ENCODE data around the gene LRFN4. TPM values are rescaled to one million over a fixed set of nuclear protein-coding genes. Genes with fewer than 3 reads are reported as not detected.

LRFN4 gene
- total and polyA plus RNA-seq, 10 of the 15 experiments (the other 5 are each of a cell fraction or from before 2014, with no cell fraction given) = 0.03 to 43.8 (median 4.9) TPM

GRCh38 chr11:66868726-66869566, 12.1 kb downstream of the LRFN4 start (continued):
- TF ChIP-seq E2F8 (IDR thresholded peaks at IDR 0.05; ENCODE audit: low read depth, partially characterized antibody) (no peak), ZNF687 (IDR thresholded peaks at IDR 0.05) (no peak), CHD4 (IDR thresholded peaks at IDR 0.05) (no peak), USF2 (IDR thresholded peaks at IDR 0.05; ENCODE audit: borderline replicate concordance, low read depth, low read length) (no peak), EP300 (IDR thresholded peaks at IDR 0.05; ENCODE audit: borderline replicate concordance in 1 of 2, control insufficient read depth in 1 of 2, low read depth in 2 of 2, low read length in 2 of 2) (no peak), SP1 (IDR thresholded peaks at IDR 0.05; ENCODE audit: low read depth, low read length) (peak; percentile 36), ZSCAN29 (IDR thresholded peaks at IDR 0.05) (no peak), POU2F2 (IDR thresholded peaks at IDR 0.05; ENCODE audit: borderline replicate concordance, low read depth, low read length) (peak; percentile 93; the same call in 2 of the 3 replicates), IKZF1 (conservative IDR thresholded peaks at IDR 0.05) (peak; percentile 34; the same call in 1 of the 2 replicates), TCF3 (IDR thresholded peaks at IDR 0.05; ENCODE audit: borderline replicate concordance, insufficient read depth, low read depth, low read length) (no peak)
